Esophagus squamous epithelium (tissue), 5 donors: ENCODE measurements around the gene THOC1. TPM values are rescaled to one million over a fixed set of nuclear protein-coding genes. Genes with fewer than 3 reads are reported as not detected.

Experiments
- DNase-seq: peaks from one replicate; lab custom pipeline; 2025; lab: John Stamatoyannopoulos, UW
- H3K27ac ChIP-seq, 4 donors: fragments of 200-600 bp; sonication (generic); one replicate each; pipeline ENCODE4 v1.5.1; 2016 to 2019; ENCODE audit warnings: mild to moderate bottlenecking in 1 of 4
- H3K27me3 ChIP-seq, 4 donors: fragments of 200-600 bp; sonication (generic); 1 replicate in 3 of 4; 2 replicates in 1 of 4; pipeline versions ENCODE4 v1.5.1 to v1.6.0; 2017 to 2021; ENCODE audit warnings: antibody characterized with exemption in 1 of 4
- H3K36me3 ChIP-seq, 3 donors: fragments of 200-600 bp; sonication (generic); one replicate each; pipeline ENCODE4 v1.5.1; 2016 to 2019
- H3K4me1 ChIP-seq, 3 donors: fragments of 200-600 bp; sonication (generic); one replicate each; pipeline ENCODE4 v1.5.1; 2017 to 2019
- H3K4me3 ChIP-seq, 4 donors: fragments of 200-600 bp; sonication (generic); 1 replicate in 3 of 4; 2 replicates in 1 of 4; pipeline ENCODE4 v1.5.1; 2016 to 2019; ENCODE audit warnings: mild to moderate bottlenecking in 2 of 4, moderate library complexity in 1 of 4
- H3K9me3 ChIP-seq, 3 donors: fragments of 200-600 bp; sonication (generic); one replicate each; pipeline ENCODE4 v1.5.1; 2016 to 2019
- CTCF ChIP-seq, 6 experiments: fragments of 450-650 bp in 4 of 6; fragments of 200-600 bp in 2 of 6; sonication (generic) in 2 of 6; IDR thresholded peaks; one replicate each; pipeline ENCODE4 v1.5.1; 2016 to 2019; ENCODE audit warnings: antibody characterized with exemption in 6 of 6, mild to moderate bottlenecking in 4 of 6, moderate library complexity in 4 of 6
- POLR2A ChIP-seq, 4 donors: fragments of 450-650 bp; IDR thresholded peaks; one replicate each; pipeline ENCODE4 v1.6.1; 2017; ENCODE audit warnings: antibody characterized with exemption in 4 of 4, mild to moderate bottlenecking in 4 of 4, moderate library complexity in 3 of 4
- WGBS, 2 donors: methylation state at CpG; one replicate each; pipeline ENCODE4 v1.1.5; 2018; 5-methylcytosine and 5-hydroxymethylcytosine counted together
- intact Hi-C: fragments of 100-400 bp; cut with DNase I; formaldehyde crosslinking; loops from one replicate; pipeline ENCODE4 v1.15.0; 2022
- total RNA-seq, 4 donors: library from RNA; depleted of rRNA; stranded (reverse); fragments of >200 nt; gene quantifications; one replicate each; pipeline ENCODE4 v1.1.0, GENCODE V29; 2016
- donor health status: DM: yes; HTN: yes; CAD: no.

The THOC1 gene
- total RNA-seq, 4 donors from 2014 or later: 17.6 to 59.7 (median 30.1) TPM

GRCh38 chr18:199768-200167 is 68.1 kb downstream of the THOC1 start:
- Histone ChIP-seq H3K4me1 (no peaks in the 10 kb centered on the region), H3K9me3 (no peaks in the 10 kb centered on the region), H3K36me3 (peaks cover 0 to 94% (median 12%) of the 10 kb centered on the region in 3 donors), H3K4me3 (no peak overlapping the region), H3K27ac (no peak overlapping the region), H3K27me3 (no peaks in the 10 kb centered on the region)
- intact Hi-C loops: no loop called here
- TF ChIP-seq CTCF (IDR thresholded peaks at IDR 0.05): no peak
- no peak for TF ChIP-seq POLR2A (IDR thresholded peaks at IDR 0.05)
- 88 to 98% methylated on average over 2 of the region's 2 CpGs for WGBS, 2 donors
- no peak for DNase-seq

GRCh38 chr18:199214-199613 is 68.6 kb downstream of the THOC1 start:
- Histone ChIP-seq H3K27ac (no peak overlapping the region), H3K27me3 (no peaks in the 10 kb centered on the region), H3K4me1 (no peaks in the 10 kb centered on the region), H3K36me3 (peaks cover 0 to 91% (median 12%) of the 10 kb centered on the region in 3 donors), H3K4me3 (no peak overlapping the region), H3K9me3 (no peaks in the 10 kb centered on the region)
- 91 to 94% methylated on average over 3 of the region's 3 CpGs for WGBS, 2 donors
- intact Hi-C loops: no loop called here
- TF ChIP-seq CTCF (IDR thresholded peaks at IDR 0.05) (no peak), POLR2A (IDR thresholded peaks at IDR 0.05) (no peak)
- no peak for DNase-seq

- Histone ChIP-seq H3K4me3 (no peak overlapping the region), H3K27me3 (no peaks in the 10 kb centered on the region), H3K36me3 (peaks cover 0 to 60% (median 6%) of the 10 kb centered on the region in 3 donors), H3K27ac (no peak overlapping the region), H3K4me1 (no peaks in the 10 kb centered on the region), H3K9me3 (no peaks in the 10 kb centered on the region)
- 95 to 100% methylated on average over 1 of the region's 1 CpG for WGBS, 2 donors
- TF ChIP-seq CTCF (IDR thresholded peaks at IDR 0.05) (no peak), POLR2A (IDR thresholded peaks at IDR 0.05) (no peak)
- DNase-seq: no peak
- intact Hi-C loops: no loop called here
Measured at GRCh38 chr18:195651-196050, 72.2 kb downstream of the THOC1 start.

- DNase-seq: no peak
- Histone ChIP-seq H3K9me3 (no peaks in the 10 kb centered on the region), H3K4me3 (no peak overlapping the region), H3K36me3 (peaks cover 0 to 32% (median 6%) of the 10 kb centered on the region in 3 donors), H3K4me1 (no peaks in the 10 kb centered on the region), H3K27ac (no peak overlapping the region), H3K27me3 (no peaks in the 10 kb centered on the region)
- intact Hi-C loops: no loop called here
- WGBS, 2 donors: 86 to 89% methylated on average over 7 of the region's 7 CpGs
- no peak for TF ChIP-seq CTCF (IDR thresholded peaks at IDR 0.05)
- TF ChIP-seq POLR2A (IDR thresholded peaks at IDR 0.05): no peak
Measured at GRCh38 chr18:192801-193200, 75.0 kb downstream of the THOC1 start.

GRCh38 chr18:191725-192124 is 76.1 kb downstream of the THOC1 start:
- intact Hi-C loops: no loop called here
- peaks cover 0 to 21% (median under 1%) of the 10 kb centered on the region in 3 donors for H3K36me3 ChIP-seq
- H3K4me3 ChIP-seq: no peak overlapping the region
- H3K27me3 ChIP-seq: no peaks in the 10 kb centered on the region
- TF ChIP-seq POLR2A (IDR thresholded peaks at IDR 0.05) (no peak), CTCF (IDR thresholded peaks at IDR 0.05) (no peak)
- 79 to 86% methylated on average over 1 of the region's 1 CpG for WGBS, 2 donors
- no peak for DNase-seq
- H3K4me1 ChIP-seq: no peaks in the 10 kb centered on the region
- no peak overlapping the region for H3K27ac ChIP-seq
- no peaks in the 10 kb centered on the region for H3K9me3 ChIP-seq
